GM12873 (cell line): ENCODE results near the gene KCNJ16.

Source experiments
- TF ChIP-seq, protein P1 (sequence below): IDR thresholded peaks from 2 replicates; pipeline ENCODE4 v1.5.1; 2012; ENCODE audit warnings: low read depth, mild to moderate bottlenecking, moderate library complexity, low read length, control low read depth; ENCODE audit not compliant: insufficient read depth; ENCODE audit errors: missing control alignments

KCNJ16 gene

DNA sequence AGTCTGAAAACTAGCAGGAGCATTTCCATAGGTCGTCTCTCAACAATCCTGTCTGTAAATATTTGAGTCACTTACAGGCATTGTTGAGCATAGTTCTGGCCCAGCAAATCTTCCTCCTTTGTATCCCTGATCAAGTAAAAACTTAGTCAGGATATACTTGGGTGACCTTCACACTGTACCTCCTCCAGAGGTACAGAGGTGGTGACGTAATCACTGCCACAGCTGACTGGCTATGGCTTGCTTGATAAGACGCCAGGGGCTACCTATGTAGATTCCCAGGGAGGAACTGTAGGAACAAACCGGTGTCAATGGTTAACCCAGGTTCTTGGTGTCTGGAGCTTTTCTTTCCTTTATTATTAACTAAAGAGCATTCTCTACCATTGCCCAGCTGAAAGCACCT is at the start of gene KCNJ16:
Gene KCNJ16 (plus strand): TSS at position 270 of the 400 bp plus-strand sequence. CDS start 56,863 bp downstream, outside the sequence.
- TF ChIP-seq, protein P1, sequence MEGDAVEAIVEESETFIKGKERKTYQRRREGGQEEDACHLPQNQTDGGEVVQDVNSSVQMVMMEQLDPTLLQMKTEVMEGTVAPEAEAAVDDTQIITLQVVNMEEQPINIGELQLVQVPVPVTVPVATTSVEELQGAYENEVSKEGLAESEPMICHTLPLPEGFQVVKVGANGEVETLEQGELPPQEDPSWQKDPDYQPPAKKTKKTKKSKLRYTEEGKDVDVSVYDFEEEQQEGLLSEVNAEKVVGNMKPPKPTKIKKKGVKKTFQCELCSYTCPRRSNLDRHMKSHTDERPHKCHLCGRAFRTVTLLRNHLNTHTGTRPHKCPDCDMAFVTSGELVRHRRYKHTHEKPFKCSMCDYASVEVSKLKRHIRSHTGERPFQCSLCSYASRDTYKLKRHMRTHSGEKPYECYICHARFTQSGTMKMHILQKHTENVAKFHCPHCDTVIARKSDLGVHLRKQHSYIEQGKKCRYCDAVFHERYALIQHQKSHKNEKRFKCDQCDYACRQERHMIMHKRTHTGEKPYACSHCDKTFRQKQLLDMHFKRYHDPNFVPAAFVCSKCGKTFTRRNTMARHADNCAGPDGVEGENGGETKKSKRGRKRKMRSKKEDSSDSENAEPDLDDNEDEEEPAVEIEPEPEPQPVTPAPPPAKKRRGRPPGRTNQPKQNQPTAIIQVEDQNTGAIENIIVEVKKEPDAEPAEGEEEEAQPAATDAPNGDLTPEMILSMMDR: no peak

DNA sequence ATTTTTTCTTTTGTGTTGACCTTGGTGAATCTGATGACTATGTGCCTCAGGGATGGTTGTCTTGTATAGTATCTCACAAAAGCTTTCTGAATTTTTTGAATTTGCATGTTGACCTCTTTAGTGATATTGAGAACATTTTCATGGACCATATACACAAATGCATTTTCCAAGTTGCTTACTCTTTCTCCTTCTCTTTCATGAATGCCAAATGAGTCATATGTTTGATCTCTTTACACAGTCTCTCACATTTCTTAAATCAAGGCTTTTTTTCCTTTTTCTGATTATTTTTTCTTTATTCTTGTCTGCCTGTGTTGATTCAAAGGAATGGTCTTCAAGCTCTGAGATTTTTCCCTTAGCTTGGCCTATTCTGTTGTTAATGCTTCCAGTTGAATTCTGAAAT is 46.6 kb upstream of the KCNJ16 start:
- TF ChIP-seq, protein P1: no peak

DNA sequence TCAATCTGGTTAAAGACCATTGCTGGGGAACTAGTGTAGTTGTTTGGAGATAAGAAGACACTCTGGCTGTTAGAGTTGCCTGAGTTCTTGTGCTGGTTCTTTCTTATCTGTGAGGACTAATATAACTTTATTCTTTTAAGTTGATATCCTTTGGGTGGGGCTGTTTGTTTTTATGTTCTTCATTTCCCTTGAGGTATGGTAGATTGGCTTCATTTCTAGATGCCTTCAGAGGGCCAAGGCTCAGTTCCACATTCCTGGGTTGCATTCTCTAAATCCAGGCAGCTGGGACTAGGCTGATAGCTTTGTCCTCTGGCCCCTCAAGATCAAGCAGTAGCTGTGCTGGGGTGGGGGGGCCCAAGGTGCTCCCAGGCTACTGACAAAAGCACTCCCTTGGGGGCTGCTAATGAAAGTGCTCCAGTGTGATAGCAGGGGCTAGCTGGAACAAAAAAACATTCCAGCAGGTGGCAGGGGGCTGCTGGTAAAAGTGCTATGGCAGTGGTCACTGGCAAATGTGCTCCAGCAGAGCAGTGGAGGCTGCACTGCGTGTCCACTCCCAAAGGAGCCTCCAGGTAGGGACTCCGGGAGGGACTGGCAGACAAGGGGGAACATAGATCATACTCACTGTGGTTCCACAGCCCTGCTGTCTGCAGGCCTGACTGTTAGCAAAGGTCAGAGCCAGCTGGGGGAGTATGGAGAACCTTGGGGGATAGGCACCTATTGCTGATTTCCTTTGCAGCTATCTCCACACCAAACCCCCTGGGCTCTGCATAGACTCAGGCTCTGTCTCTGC is 45.9 kb upstream of the KCNJ16 start:
- TF ChIP-seq, protein P1: no peak

DNA sequence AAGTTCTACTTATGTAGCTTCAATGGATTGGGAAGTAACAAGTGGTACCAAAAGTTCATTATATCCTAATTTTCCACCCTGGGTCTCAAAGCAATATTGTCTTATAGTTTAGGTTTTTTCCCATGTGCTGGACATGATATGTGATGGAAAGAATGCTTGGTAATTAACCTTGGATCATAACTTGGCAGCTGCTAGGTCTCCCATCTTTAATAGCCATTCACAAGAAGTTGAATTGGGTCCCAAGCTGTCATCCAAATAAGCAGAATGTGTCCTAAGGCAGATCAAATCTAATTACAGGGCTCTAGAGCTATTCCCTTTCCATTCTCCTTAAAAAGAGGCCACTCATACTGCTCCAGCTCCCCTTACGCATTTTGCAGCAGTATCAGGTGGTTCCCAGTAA is 44.7 kb upstream of the KCNJ16 start:
- TF ChIP-seq, protein P1: no peak

DNA sequence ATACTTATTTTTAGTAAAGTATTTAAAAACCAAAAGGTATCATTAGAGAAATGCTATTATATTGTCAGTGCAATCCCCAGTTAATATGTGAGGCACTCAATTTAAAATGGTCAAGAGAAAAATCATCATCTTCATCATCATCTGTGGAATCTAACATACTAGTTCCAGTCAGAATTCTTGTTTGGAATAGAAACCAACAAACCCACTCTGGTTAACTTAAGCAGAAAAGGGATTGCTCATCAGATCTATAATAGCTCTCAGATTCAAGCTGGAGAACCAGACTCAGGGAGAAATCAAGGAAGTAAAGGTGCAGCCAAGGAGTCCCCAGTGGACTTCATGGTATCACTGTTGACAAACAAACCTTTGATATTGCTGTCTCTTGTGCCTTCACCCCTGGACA is 43.7 kb upstream of the KCNJ16 start:
- TF ChIP-seq, protein P1: no peak

DNA sequence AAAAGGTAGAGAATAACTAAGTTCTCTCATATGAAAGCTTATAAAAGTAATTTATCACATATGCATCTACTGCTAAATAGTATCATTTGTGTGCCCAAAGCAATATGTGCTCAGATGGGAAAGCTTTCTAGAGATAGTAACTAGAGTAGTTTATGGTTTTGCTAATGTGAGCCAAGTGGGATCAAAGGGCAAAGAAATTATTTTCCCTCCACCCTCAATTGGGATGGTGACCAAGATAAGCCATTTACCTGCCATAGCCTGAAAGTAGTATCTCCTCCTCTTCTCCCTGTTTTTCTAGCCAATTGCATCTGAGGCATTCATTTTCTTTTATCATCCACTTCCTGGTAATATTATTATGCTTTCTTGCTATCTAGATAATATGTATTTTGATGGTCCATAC is 41.9 kb upstream of the KCNJ16 start:
- TF ChIP-seq, protein P1: no peak

DNA sequence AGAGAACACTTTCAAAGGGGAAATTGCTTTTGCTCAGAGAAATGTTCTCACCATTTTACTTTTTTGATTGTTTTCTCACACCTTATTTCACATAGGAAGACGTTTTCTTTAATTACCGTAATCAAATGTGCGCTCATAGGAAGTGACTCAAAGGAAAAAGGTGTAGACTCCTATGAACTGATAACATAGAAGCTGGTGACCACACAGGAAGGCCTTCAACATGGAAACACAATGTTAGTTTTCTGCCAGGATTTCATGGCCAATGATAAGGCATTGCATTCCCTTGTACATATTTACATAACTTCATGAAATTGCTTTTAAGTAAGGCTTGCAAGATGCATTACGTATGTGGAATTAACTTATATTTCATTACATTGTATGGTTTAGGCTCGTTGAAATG is 40.9 kb upstream of the KCNJ16 start:
- TF ChIP-seq, protein P1: no peak
